Gastrocnemius medialis (tissue), 4 donors: Measurements from ENCODE around the gene TMEM158. TPM values are rescaled to one million over a fixed set of nuclear protein-coding genes. Genes with fewer than 3 reads are reported as not detected.

Source experiments
- ATAC-seq, 2 donors: fragments of 150-250 bp; one replicate each; pipeline ENCODE4 v1.9.1; 2016
- DNase-seq, 2 donors: peaks; one replicate each; pipeline ENCODE4 v3.0.0-alpha.2; 2019
- H3K27ac ChIP-seq, 4 donors: fragments of 200-600 bp; sonication (generic); 1 replicate in 1 of 4; 2 replicates in 3 of 4; pipeline ENCODE4 v1.5.1; 2016 to 2018; ENCODE audit warnings: mild to moderate bottlenecking in 2 of 4, moderate library complexity in 1 of 4
- H3K27me3 ChIP-seq, 3 donors: fragments of 200-600 bp; sonication (generic) in 2 of 3; 1 replicate in 1 of 3; 2 replicates in 2 of 3; pipeline versions ENCODE4 v1.5.1 to v1.6.0; 2016 to 2019; ENCODE audit warnings: mild to moderate bottlenecking in 1 of 3, moderate library complexity in 1 of 3
- H3K36me3 ChIP-seq, 2 donors: fragments of 200-600 bp; sonication (generic) in 1 of 2; one replicate each; pipeline ENCODE4 v1.5.1; 2017 to 2018
- H3K4me1 ChIP-seq, 2 donors: fragments of 200-600 bp; sonication (generic) in 1 of 2; one replicate each; pipeline ENCODE4 v1.5.1; 2016 to 2017; ENCODE audit warnings: mild to moderate bottlenecking in 2 of 2
- H3K4me3 ChIP-seq, 4 donors: fragments of 200-600 bp; sonication (generic) in 3 of 4; 1 replicate in 1 of 4; 2 replicates in 3 of 4; pipeline ENCODE4 v1.5.1; 2016 to 2019; ENCODE audit warnings: mild to moderate bottlenecking in 2 of 4
- H3K9me3 ChIP-seq, 3 donors: fragments of 200-600 bp; sonication (generic) in 2 of 3; 1 replicate in 1 of 3; 2 replicates in 2 of 3; pipeline ENCODE4 v1.5.1; 2016 to 2019
- CTCF ChIP-seq, 5 experiments: fragments of 450-650 bp in 3 of 5; fragments of 200-600 bp in 2 of 5; sonication (generic) in 2 of 5; IDR thresholded peaks in 4 of 5; conservative IDR thresholded peaks in 1 of 5; 1 replicate in 4 of 5; 2 replicates in 1 of 5; pipeline ENCODE4 v1.5.1; 2016 to 2019; ENCODE audit warnings: antibody characterized with exemption in 5 of 5, mild to moderate bottlenecking in 3 of 5, moderate library complexity in 3 of 5
- POLR2A ChIP-seq, 2 donors: fragments of 450-650 bp; IDR thresholded peaks; one replicate each; pipeline ENCODE4 v1.6.1; 2017; ENCODE audit warnings: antibody characterized with exemption in 2 of 2, mild to moderate bottlenecking in 2 of 2, moderate library complexity in 2 of 2
- in situ Hi-C, 4 donors: fragments of 200-750 bp; cut with MboI; loops; one replicate each; pipeline versions ENCODE4 v1.15.0 to v1.8.0; 2017; ENCODE audit warnings: low sequenced_read_pairs in 4 of 4
- intact Hi-C: fragments of 100-400 bp; cut with DNase I; formaldehyde crosslinking; loops from one replicate; pipeline ENCODE4 v1.15.1; 2023; ENCODE audit warnings: low total_unique reads
- total RNA-seq, 4 donors: library from RNA; depleted of rRNA; stranded (reverse); fragments of >200 nt; gene quantifications; one replicate each; pipeline versions ENCODE4 v1.1.0 to v1.2.3, GENCODE V29; 2016

Gene TMEM158
- total RNA-seq, 4 donors from 2014 or later, result 0.31 to 3.8 (median 1.1) TPM

- peaks cover 7 to 8% of the 10 kb centered on the region in 2 donors for H3K4me1 ChIP-seq
- in situ Hi-C loops, result loop anchor here (5.0 to 25.0 kb wide), 4 partner anchors 168 to 452 kb away; no protein-coding TSS in a partner anchor
- no peak overlapping the region for H3K27ac ChIP-seq
- no peaks in the 10 kb centered on the region for H3K27me3 ChIP-seq
- no peaks in the 10 kb centered on the region for H3K9me3 ChIP-seq
- intact Hi-C loops, result loop anchor here (1.0 to 5.0 kb wide), 2 partner anchors 153 to 173 kb away; no protein-coding TSS in a partner anchor
- no peaks in the 10 kb centered on the region for H3K36me3 ChIP-seq
- TF ChIP-seq POLR2A (IDR thresholded peaks at IDR 0.05) (no peak), CTCF (IDR thresholded peaks at IDR 0.05 in 4 of 5, conservative IDR thresholded peaks at IDR 0.05 in 1 of 5) (peak; percentile 87 to 94 (median 88))
- no peak overlapping the region for H3K4me3 ChIP-seq
- ATAC-seq (peak; percentile 94), DNase-seq (peak; percentile 74 to 80)
These were observed 15.6 kb downstream of the TMEM158 start for GRCh38 chr3:45210308-45211041.

GRCh38 chr3:45209526-45209925 lies 16.6 kb downstream of the TMEM158 start:
- DNase-seq, result no peak
- peaks cover 7 to 8% of the 10 kb centered on the region in 2 donors for H3K4me1 ChIP-seq
- no peaks in the 10 kb centered on the region for H3K9me3 ChIP-seq
- no peaks in the 10 kb centered on the region for H3K27me3 ChIP-seq
- TF ChIP-seq POLR2A (IDR thresholded peaks at IDR 0.05), result no peak
- TF ChIP-seq CTCF (IDR thresholded peaks at IDR 0.05 in 4 of 5, conservative IDR thresholded peaks at IDR 0.05 in 1 of 5), result no peak
- H3K27ac ChIP-seq, result no peak overlapping the region
- no peaks in the 10 kb centered on the region for H3K36me3 ChIP-seq
- in situ Hi-C loops, result loop anchor here in 3 of 4 donors (25.0 kb wide), 2 partner anchors 278 to 453 kb away; no protein-coding TSS in a partner anchor
- no peak for ATAC-seq
- intact Hi-C loops, result no loop called here
- no peak overlapping the region for H3K4me3 ChIP-seq

GRCh38 chr3:45208586-45208985 lies 17.5 kb downstream of the TMEM158 start:
- intact Hi-C loops, result no loop called here
- H3K27ac ChIP-seq, result no peak overlapping the region
- no peaks in the 10 kb centered on the region for H3K27me3 ChIP-seq
- in situ Hi-C loops, result loop anchor here in 3 of 4 donors (25.0 kb wide), 2 partner anchors 279 to 454 kb away; no protein-coding TSS in a partner anchor
- peaks cover 7 to 8% of the 10 kb centered on the region in 2 donors for H3K4me1 ChIP-seq
- H3K9me3 ChIP-seq, result no peaks in the 10 kb centered on the region
- DNase-seq, result no peak
- no peaks in the 10 kb centered on the region for H3K36me3 ChIP-seq
- no peak for TF ChIP-seq POLR2A (IDR thresholded peaks at IDR 0.05)
- TF ChIP-seq CTCF (IDR thresholded peaks at IDR 0.05 in 4 of 5, conservative IDR thresholded peaks at IDR 0.05 in 1 of 5), result no peak
- ATAC-seq, result no peak
- H3K4me3 ChIP-seq, result no peak overlapping the region

- no peak for DNase-seq
- no peaks in the 10 kb centered on the region for H3K9me3 ChIP-seq
- no peak for ATAC-seq
- no peaks in the 10 kb centered on the region for H3K36me3 ChIP-seq
- TF ChIP-seq CTCF (IDR thresholded peaks at IDR 0.05 in 4 of 5, conservative IDR thresholded peaks at IDR 0.05 in 1 of 5) (no peak), POLR2A (IDR thresholded peaks at IDR 0.05) (no peak)
- peaks cover 7 to 8% of the 10 kb centered on the region in 2 donors for H3K4me1 ChIP-seq
- H3K27ac ChIP-seq, result no peak overlapping the region
- intact Hi-C loops (no loop called here), in situ Hi-C loops (loop anchor here in 3 of 4 donors (25.0 kb wide), 2 partner anchors 280 to 455 kb away; no protein-coding TSS in a partner anchor)
- H3K27me3 ChIP-seq, result no peaks in the 10 kb centered on the region
- H3K4me3 ChIP-seq, result no peak overlapping the region
These were observed 18.6 kb downstream of the TMEM158 start for GRCh38 chr3:45207446-45207845.
